GM12891 (cell line): ENCODE measurements around the gene CHORDC1.

Experiments used
- PAX5 ChIP-seq: IDR thresholded peaks from 2 replicates; pipeline ENCODE4 v1.6.1; 2011; ENCODE audit warnings: low read length, moderate library complexity, mild to moderate bottlenecking; ENCODE audit not compliant: insufficient read depth, severe bottlenecking
- POLR2A ChIP-seq: IDR thresholded peaks from 2 replicates; pipeline ENCODE4 v1.6.1; 2011; ENCODE audit warnings: low read depth, low read length, control low read depth
- POLR2AphosphoS5 ChIP-seq: IDR thresholded peaks from 2 replicates; pipeline ENCODE4 v1.6.1; 2011; ENCODE audit warnings: low read depth, low read length, control low read depth
- SPI1 ChIP-seq: IDR thresholded peaks from 2 replicates; pipeline ENCODE4 v1.6.1; 2011; ENCODE audit warnings: low read depth, low read length, control low read depth
- TAF1 ChIP-seq: IDR thresholded peaks from 2 replicates; pipeline ENCODE4 v1.6.1; 2011; ENCODE audit warnings: low read depth, low read length, control low read depth

GRCh38 chr11:90222459-90223247 is at the start of gene CHORDC1:
- TF ChIP-seq POLR2A, result peak; percentile 90
- TF ChIP-seq POLR2AphosphoS5, result peak; percentile 88
- peak; percentile 84 for TF ChIP-seq TAF1
- no peak for TF ChIP-seq PAX5
- no peak for TF ChIP-seq SPI1
